Measurements from ENCODE around the gene USP6NL. TPM values are rescaled to one million over a fixed set of nuclear protein-coding genes. Genes with fewer than 3 reads are reported as not detected.

The USP6NL gene
- total and polyA plus RNA-seq, 9 of the 15 experiments (the other 6 are each of a cell fraction or from before 2014, with no cell fraction given) = 3.2 to 26.6 (median 19.8) TPM

GRCh38 chr10:11546581-11546980, 64.9 kb downstream of the USP6NL start:
- intact Hi-C loops (cut with micrococcal nuclease) (no loop called here), in situ Hi-C loops (cut with MboI) (no loop called here)
- no TSS peak for BruUV-seq (replicated peaks)
- TF ChIP-seq ZNF655 (CRISPR knock-in tag; IDR thresholded peaks at IDR 0.05) (no peak), SAP30 (IDR thresholded peaks at IDR 0.05; ENCODE audit: borderline replicate concordance, insufficient read depth, low read depth, low read length, poor library complexity, severe bottlenecking) (no peak), MTA3 (IDR thresholded peaks at IDR 0.05; ENCODE audit: borderline replicate concordance) (no peak), KDM1A (IDR thresholded peaks at IDR 0.05) (peak; percentile 30 to 51; a peak in 2 of 4 replicates), CAMTA2 (CRISPR knock-in tag; conservative IDR thresholded peaks at IDR 0.05) (no peak), TEAD4 (IDR thresholded peaks at IDR 0.05; ENCODE audit: low read length) (peak; percentile 45; the same call in 1 of the 2 replicates), TEAD4 (CRISPR knock-in tag; IDR thresholded peaks at IDR 0.05; ENCODE audit: borderline replicate concordance) (no peak), PPARD (CRISPR knock-in tag; IDR thresholded peaks at IDR 0.05) (no peak)
- TF ChIP-seq, protein P1, sequence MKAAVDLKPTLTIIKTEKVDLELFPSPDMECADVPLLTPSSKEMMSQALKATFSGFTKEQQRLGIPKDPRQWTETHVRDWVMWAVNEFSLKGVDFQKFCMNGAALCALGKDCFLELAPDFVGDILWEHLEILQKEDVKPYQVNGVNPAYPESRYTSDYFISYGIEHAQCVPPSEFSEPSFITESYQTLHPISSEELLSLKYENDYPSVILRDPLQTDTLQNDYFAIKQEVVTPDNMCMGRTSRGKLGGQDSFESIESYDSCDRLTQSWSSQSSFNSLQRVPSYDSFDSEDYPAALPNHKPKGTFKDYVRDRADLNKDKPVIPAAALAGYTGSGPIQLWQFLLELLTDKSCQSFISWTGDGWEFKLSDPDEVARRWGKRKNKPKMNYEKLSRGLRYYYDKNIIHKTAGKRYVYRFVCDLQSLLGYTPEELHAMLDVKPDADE (conservative IDR thresholded peaks at IDR 0.05; ENCODE audit: control insufficient read depth, low read depth, low read length) = no peak
- Histone ChIP-seq H2AFZ (ENCODE audit: low read depth, low read length) (no peak overlapping the region), H3K27me3 (ENCODE audit: control insufficient read depth in 2 of 2, insufficient read depth in 2 of 2, low read length in 2 of 2) (no peaks in the 10 kb centered on the region), H3K27ac (ENCODE audit: extremely low read depth, low read depth, low read length) (no peak overlapping the region), H4K20me1 (replicated peaks; ENCODE audit: control insufficient read depth, insufficient read depth, low read length) (no peaks in the 10 kb centered on the region), H3K9ac (ENCODE audit: insufficient read depth in 1 of 2, low read depth in 2 of 2, low read length in 2 of 2) (no peak overlapping the region), H3K4me1 (replicated peaks in 1 of 2; ENCODE audit: control insufficient read depth in 2 of 2, insufficient read depth in 2 of 2, low read length in 2 of 2) (peaks cover 0 to 4% of the 10 kb centered on the region in 2 experiments; a peak in 2 of 5 replicates), H3K4me2 (ENCODE audit: insufficient read depth, low read length) (no peak overlapping the region), H3K9me3 (replicated peaks; ENCODE audit: control insufficient read depth, insufficient read depth, low read depth, low read length) (no peaks in the 10 kb centered on the region), H3K9me1 (ENCODE audit: control insufficient read depth, insufficient read depth, low read length) (no peaks in the 10 kb centered on the region), H3K79me2 (ENCODE audit: control insufficient read depth, insufficient read depth, low read length) (peaks cover 88% of the 10 kb centered on the region), H3K4me3 (no peak overlapping the region), H3K36me3 (ENCODE audit: control insufficient read depth, insufficient read depth, low read length) (peaks cover 3% of the 10 kb centered on the region; the same call in 2 of the 3 replicates)
- POLR2A ChIA-PET = no interaction called here
- ATAC-seq (no peak), DNase-seq (ENCODE audit: extremely low read depth in 1 of 4, low spot score in 3 of 4) (no peak), FAIRE-seq (no peak)
- WGBS (ENCODE audit: insufficient coverage, low coverage, missing lambda C conversion rate) = 84% methylated on average over 4 of the region's 4 CpGs
- CTCF ChIA-PET (ENCODE audit: low intra/inter-chr PET ratio) = no interaction called here
